22Rv1 (cell line): Measurements from ENCODE around the gene MR1.

Experiments used
- CTCF ChIP-seq: fragments of 450-650 bp; IDR thresholded peaks from 2 replicates; pipeline ENCODE4 v1.5.1; 2017; ENCODE audit warnings: mild to moderate bottlenecking
- ZFX ChIP-seq: fragments of 450-650 bp; IDR thresholded peaks from 2 replicates; pipeline ENCODE4 v1.6.1; 2017; ENCODE audit warnings: antibody characterized with exemption, borderline replicate concordance

- TF ChIP-seq CTCF (no peak), ZFX (no peak)
Observed at GRCh38 chr1:181010789-181011188, 23.0 kb upstream of the MR1 start.
